ENCODE results near the gene NADK2.
A peak's percentile ranks its signal among the peaks of the same experiment; 100 is the strongest.

NADK2 gene

DNA sequence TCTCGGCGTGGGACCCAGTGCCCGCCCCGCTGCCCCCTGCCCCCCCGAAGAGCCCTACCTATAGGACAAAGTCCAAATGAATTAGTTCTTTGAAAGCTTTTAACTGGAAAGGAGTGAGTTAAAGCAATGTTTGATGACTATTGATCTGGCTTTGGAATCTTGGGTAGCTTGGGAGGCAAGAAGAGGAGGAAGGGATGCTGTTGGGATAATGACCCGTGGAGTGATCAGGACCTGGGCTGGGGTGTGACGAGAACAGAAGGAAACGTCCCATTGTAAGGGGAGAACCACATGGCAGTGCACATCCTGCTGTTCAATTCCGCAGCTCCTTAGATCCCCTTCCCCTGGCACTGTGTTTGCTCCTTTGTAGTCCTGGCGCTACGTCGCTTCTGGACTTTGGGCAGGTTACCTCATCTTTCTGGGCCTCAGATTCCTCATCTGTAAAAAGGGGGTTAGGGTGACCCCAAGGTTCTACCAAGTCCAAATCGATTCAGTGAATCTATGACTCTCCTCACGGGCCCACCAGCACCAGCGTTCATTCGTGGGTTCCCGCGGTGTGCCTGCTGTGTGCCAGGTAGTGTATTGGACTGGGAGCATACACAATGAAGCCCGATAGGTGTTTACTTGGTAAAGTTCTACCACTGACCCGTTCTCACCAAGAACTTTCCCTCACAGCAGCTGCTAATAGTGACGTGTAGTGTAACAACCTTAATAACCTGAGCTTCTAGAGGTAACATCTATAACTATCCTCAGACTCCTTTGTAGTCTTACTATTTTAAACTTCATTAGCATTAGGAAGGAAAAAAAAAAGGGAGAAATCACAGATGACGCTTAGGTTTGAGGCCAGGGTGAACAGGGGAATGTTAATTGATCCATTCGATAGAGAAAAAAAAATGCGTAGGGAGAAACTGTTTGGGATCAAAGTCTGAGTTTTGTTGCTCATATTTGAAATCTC is 1.1 kb upstream of the NADK2 start:
- Histone ChIP-seq H3K27ac (ENCODE audit: low read depth, low read length) (peak overlapping the region; percentile 96), H3K4me1 (ENCODE audit: control insufficient read depth, insufficient read depth, low read length) (peaks cover 16% of the 10 kb centered on the region), H3K36me3 (ENCODE audit: control insufficient read depth, insufficient read depth, low read length) (no peaks in the 10 kb centered on the region), H3K27me3 (ENCODE audit: control insufficient read depth, insufficient read depth, low read length) (no peaks in the 10 kb centered on the region), H3K9ac (ENCODE audit: low read length) (peak overlapping the region; percentile 63), H3K4me3 (ENCODE audit: low read length) (peak overlapping the region; percentile 84)

DNA sequence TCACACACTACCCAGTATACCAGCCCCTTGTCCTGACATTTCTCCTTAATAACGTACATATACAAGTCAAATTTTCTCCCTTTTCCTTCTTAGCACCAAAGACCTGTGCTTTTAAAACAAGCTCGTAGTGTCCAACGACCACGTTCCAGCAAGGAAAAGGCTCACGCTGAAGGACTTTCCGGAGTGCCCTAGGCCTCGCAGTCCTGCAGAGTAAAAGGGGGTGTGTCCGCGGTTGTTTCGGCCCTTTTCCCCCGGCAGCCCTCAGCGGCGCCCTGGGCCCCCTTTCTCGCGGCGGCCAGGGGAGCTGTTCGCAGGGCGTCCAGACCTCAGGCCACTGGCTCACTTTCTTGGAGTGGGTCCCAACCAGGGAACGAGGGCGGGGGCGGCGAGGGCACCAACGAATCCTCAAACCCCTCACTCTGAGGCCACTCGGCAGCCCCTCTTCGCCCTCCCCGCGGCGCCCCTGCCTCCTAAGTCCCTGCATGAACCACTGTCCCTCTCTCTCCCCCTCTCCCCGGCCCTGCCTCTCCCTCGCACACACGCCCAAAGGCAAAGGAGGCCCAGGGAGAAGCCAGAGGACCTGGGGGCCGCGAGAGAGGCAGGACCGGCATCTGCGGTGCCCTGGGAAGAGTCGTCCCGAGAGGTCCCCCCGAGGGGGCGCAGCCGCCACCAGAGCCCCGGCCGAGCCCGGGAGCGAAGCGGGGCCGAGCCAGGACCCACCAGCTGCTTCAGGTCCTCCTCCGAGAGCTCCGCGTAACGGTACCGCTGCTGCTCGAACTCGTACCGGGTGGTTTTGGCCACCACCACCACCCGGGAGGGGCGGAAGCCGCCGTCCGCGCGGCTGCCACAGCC is 720 bp downstream of the NADK2 start:
- H3K4me3 ChIP-seq (ENCODE audit: low read length), result peak overlapping the region; percentile 84
- peaks cover 22% of the 10 kb centered on the region for H3K4me1 ChIP-seq (ENCODE audit: control insufficient read depth, insufficient read depth, low read length)
- peak overlapping the region; percentile 91 for H3K9ac ChIP-seq (ENCODE audit: low read length)
- peak overlapping the region; percentile 96 for H3K27ac ChIP-seq (ENCODE audit: low read depth, low read length)
- H3K36me3 ChIP-seq (ENCODE audit: control insufficient read depth, insufficient read depth, low read length), result no peaks in the 10 kb centered on the region
- H3K27me3 ChIP-seq (ENCODE audit: control insufficient read depth, insufficient read depth, low read length), result no peaks in the 10 kb centered on the region

DNA sequence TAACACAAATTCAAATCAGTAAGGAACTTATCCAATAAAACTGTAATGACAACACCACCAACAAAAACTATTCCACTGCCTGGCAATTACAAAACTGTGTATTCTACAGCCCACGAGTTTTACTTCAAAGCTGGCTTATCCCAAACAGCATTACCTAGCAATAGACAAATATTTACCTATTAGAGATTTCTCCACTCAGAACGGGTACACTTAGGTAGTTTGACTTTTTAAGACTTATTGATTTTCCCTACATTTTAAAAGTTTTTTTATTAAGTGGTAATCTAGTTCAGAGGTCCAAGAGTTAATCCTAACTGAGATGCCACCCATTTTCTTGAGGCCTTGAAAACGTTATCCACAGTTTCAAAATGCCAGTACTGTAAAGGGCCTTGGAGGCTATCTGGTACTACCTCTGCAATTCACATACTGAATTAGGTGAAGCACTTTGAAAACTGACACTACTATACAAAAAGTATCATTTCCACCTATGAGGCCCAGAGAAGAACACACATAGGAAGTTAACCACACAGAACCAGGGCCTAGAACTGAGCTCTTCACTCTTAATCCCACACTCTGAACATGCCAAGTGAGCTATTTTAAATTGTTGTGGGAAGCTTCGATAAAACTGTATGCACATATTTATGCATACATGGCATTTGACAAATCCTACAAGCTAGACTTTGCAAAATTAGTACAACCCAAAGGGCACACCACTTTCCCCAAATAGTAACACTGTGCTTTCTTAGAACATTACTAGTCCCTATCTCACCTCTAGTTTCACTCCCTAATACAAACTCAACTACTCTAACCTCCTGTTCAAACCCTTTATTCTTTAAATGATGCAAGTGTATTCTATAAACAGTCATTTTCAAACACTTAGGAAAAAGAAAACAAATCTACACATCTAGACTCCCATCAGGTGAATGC is 2.1 kb downstream of the NADK2 start:
- Histone ChIP-seq H3K9ac (ENCODE audit: low read length) (no peak overlapping the region), H3K36me3 (ENCODE audit: control insufficient read depth, insufficient read depth, low read length) (no peaks in the 10 kb centered on the region), H3K4me3 (ENCODE audit: low read length) (peak overlapping the region; percentile 84), H3K27me3 (ENCODE audit: control insufficient read depth, insufficient read depth, low read length) (no peaks in the 10 kb centered on the region), H3K27ac (ENCODE audit: low read depth, low read length) (peak overlapping the region; percentile 96), H3K4me1 (ENCODE audit: control insufficient read depth, insufficient read depth, low read length) (peaks cover 22% of the 10 kb centered on the region)

DNA sequence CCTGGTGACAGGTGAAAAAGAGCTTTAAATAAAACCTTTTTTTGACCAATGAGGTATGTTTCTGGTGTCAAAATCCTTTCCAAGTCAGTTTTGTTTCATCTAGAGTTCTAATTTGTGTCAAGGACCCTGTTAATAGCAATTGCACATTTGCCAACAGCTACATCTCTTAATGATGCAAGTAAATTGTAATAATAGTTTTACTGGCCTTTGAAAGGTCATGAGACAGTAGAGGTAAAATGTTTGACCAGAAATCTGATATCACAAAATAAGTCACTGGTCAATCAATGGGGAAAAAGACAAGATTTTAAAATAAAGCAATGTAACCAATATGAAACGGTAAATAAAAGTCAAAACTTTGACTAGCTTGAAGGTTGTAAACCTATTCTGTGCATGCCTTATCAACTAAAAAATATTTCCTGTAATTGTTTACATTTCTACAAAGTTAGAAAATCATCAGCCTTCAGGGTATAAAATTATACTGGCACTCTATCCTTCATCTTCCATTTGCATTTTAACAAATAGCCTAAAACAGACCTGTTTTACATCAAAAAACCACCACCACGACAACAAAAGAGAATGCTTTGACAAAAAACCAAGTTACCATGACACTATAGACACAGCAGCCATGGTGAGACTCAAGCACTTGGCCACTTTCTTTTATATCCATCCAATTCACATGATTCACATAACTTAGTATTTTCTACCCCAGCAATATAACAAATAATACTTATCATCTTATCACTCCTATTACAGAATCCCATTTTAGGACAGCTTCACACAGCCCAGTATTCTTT is 3.0 kb downstream of the NADK2 start:
- Histone ChIP-seq H3K36me3 (ENCODE audit: control insufficient read depth, insufficient read depth, low read length) (no peaks in the 10 kb centered on the region), H3K27ac (ENCODE audit: low read depth, low read length) (peak overlapping the region; percentile 66), H3K4me1 (ENCODE audit: control insufficient read depth, insufficient read depth, low read length) (peaks cover 22% of the 10 kb centered on the region), H3K4me3 (ENCODE audit: low read length) (no peak overlapping the region), H3K27me3 (ENCODE audit: control insufficient read depth, insufficient read depth, low read length) (no peaks in the 10 kb centered on the region), H3K9ac (ENCODE audit: low read length) (no peak overlapping the region)

DNA sequence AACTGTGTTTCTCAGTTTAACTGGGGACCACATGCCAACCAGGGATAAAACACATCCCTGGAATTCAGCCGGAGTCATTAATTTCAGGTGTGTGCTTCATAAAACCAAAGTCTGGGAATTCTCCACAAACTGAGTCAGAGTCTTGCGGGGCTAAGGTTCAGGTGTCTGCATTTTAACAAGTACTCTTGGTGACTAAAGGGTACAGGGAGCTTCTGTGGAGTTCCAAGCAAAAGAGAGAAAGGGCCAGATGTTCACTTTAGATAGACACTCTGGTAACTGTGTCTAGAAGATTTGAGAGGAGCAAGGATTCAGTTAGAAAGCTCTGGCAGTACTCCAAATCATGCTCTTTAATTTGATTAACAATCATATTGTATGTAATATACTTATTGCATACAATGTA is 4.0 kb downstream of the NADK2 start:
- no peaks in the 10 kb centered on the region for H3K27me3 ChIP-seq (ENCODE audit: control insufficient read depth, insufficient read depth, low read length)
- H3K9ac ChIP-seq (ENCODE audit: low read length), result no peak overlapping the region
- peak overlapping the region; percentile 47 for H3K27ac ChIP-seq (ENCODE audit: low read depth, low read length)
- no peak overlapping the region for H3K4me3 ChIP-seq (ENCODE audit: low read length)
- peaks cover 22% of the 10 kb centered on the region for H3K4me1 ChIP-seq (ENCODE audit: control insufficient read depth, insufficient read depth, low read length)
- no peaks in the 10 kb centered on the region for H3K36me3 ChIP-seq (ENCODE audit: control insufficient read depth, insufficient read depth, low read length)

DNA sequence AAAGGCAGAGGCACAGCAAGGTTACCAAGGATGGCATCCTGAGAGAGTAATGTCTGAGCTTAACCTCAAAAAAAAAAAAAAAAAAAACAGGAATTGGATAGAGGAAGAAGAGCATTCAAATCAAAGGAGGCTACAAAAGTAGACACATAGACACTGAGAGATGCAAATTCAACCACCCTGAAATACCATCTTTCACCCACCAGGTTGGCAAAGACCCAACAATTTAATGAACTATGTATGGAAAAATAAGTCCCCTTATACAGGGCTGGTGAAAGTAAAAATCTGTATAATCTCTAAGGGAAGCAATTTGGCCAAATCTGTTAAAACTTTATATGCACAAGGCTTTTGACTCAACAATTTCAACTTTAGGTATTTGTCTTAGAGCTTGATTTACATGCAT is 4.9 kb downstream of the NADK2 start:
- no peak overlapping the region for H3K27ac ChIP-seq (ENCODE audit: low read depth, low read length)
- H3K4me1 ChIP-seq (ENCODE audit: control insufficient read depth, insufficient read depth, low read length), result peaks cover 22% of the 10 kb centered on the region
- no peak overlapping the region for H3K9ac ChIP-seq (ENCODE audit: low read length)
- no peaks in the 10 kb centered on the region for H3K27me3 ChIP-seq (ENCODE audit: control insufficient read depth, insufficient read depth, low read length)
- no peaks in the 10 kb centered on the region for H3K36me3 ChIP-seq (ENCODE audit: control insufficient read depth, insufficient read depth, low read length)
- no peak overlapping the region for H3K4me3 ChIP-seq (ENCODE audit: low read length)

DNA sequence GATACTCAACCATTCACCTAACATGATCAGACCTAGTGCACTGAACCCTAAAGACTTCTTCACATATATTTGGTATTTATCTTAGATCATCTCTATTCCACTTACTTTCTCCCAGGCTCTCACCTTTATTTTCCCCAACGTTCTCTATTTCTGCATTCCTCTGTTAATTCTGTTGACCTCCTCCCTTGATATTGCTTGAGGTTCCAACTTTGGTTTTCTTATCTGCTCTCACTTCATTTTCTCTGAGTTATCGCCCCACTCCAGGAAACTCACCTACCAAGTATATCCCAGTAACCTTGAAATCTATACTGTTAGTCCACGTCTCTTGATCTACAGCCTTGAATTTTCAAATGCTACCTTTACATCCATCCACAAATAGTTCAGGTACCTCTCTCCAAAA is 9.2 kb downstream of the NADK2 start:
- H3K4me3 ChIP-seq (ENCODE audit: low read length), result no peak overlapping the region
- H3K9ac ChIP-seq (ENCODE audit: low read length), result no peak overlapping the region
- H3K27me3 ChIP-seq (ENCODE audit: control insufficient read depth, insufficient read depth, low read length), result no peaks in the 10 kb centered on the region
- H3K36me3 ChIP-seq (ENCODE audit: control insufficient read depth, insufficient read depth, low read length), result no peaks in the 10 kb centered on the region
- H3K4me1 ChIP-seq (ENCODE audit: control insufficient read depth, insufficient read depth, low read length), result peaks cover 3% of the 10 kb centered on the region
- H3K27ac ChIP-seq (ENCODE audit: low read depth, low read length), result no peak overlapping the region

DNA sequence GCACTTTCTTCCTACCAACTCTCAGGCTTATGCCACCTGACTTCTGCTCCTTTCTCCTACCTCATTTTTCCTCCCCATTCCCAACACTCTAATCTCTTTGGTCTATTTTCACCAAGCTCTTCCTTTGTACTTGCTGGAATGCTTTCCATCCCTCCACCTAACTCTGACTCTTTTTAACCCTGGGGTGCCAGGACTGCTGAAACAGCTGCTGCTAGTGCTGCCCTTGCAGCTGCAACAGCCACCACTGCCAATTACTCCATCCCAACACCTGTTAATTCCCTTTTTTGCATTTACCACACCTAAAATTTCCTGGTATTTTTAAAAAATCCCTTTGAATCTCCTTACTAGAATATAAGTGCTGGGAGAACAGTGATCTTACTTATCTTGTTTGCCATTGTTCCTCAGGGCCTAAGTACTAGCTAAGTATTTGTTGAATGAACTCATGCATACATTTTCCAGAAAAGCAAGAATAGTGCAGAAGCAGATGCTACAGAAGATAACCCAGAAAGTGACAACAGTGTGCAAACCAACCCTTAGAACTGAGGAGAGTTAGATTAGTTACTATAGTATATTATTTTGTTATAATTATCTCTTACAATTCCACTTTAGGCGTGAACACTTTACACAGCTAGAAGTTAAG is 11.5 kb downstream of the NADK2 start:
- H3K9ac ChIP-seq (ENCODE audit: low read length), result no peak overlapping the region
- no peaks in the 10 kb centered on the region for H3K36me3 ChIP-seq (ENCODE audit: control insufficient read depth, insufficient read depth, low read length)
- H3K4me3 ChIP-seq (ENCODE audit: low read length), result no peak overlapping the region
- H3K27ac ChIP-seq (ENCODE audit: low read depth, low read length), result no peak overlapping the region
- H3K27me3 ChIP-seq (ENCODE audit: control insufficient read depth, insufficient read depth, low read length), result no peaks in the 10 kb centered on the region
- no peaks in the 10 kb centered on the region for H3K4me1 ChIP-seq (ENCODE audit: control insufficient read depth, insufficient read depth, low read length)

DNA sequence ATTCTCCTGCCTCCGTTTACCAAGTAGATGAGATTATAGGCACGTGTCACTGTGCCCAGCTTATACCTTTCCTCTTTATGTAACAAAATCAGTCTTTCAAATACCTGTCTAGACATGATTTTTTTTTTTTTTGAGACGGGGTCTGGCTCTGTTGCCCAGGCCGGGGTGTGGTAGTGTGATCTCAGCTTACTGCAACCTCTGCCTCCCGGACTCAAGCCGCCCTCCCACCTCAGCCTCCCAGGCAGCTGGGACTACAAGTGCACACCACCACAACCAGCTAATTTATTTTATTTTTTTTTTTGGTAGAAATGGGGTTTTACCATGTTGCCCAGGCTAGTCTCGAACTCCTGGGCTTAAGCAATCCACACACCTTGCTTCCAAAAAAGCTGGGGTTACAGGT is 13.2 kb downstream of the NADK2 start:
- Histone ChIP-seq H3K36me3 (ENCODE audit: control insufficient read depth, insufficient read depth, low read length) (peaks cover 2% of the 10 kb centered on the region), H3K4me3 (ENCODE audit: low read length) (no peak overlapping the region), H3K4me1 (ENCODE audit: control insufficient read depth, insufficient read depth, low read length) (no peaks in the 10 kb centered on the region), H3K9ac (ENCODE audit: low read length) (no peak overlapping the region), H3K27ac (ENCODE audit: low read depth, low read length) (no peak overlapping the region), H3K27me3 (ENCODE audit: control insufficient read depth, insufficient read depth, low read length) (no peaks in the 10 kb centered on the region)

DNA sequence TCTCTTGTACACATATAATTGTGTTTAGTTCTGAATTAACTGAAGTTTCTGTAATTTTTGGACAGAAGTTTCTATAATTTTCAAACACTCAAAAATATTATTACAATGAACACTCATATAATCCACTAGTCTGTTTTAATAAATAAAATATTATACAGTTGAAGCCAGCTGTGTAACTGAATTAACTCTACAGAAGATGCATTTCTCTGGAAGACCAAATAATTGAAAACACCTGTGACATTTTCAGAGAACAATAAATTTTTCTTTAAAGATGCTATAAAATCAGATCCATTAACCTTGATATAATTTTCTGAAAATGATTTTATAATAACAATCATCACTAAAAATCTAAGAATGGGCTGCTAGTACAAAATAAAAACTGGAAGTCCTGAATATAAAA is 14.7 kb downstream of the NADK2 start:
- Histone ChIP-seq H3K4me3 (ENCODE audit: low read length) (no peak overlapping the region), H3K27me3 (ENCODE audit: control insufficient read depth, insufficient read depth, low read length) (no peaks in the 10 kb centered on the region), H3K4me1 (ENCODE audit: control insufficient read depth, insufficient read depth, low read length) (peaks cover 5% of the 10 kb centered on the region), H3K27ac (ENCODE audit: low read depth, low read length) (no peak overlapping the region), H3K9ac (ENCODE audit: low read length) (no peak overlapping the region), H3K36me3 (ENCODE audit: control insufficient read depth, insufficient read depth, low read length) (peaks cover 2% of the 10 kb centered on the region)

DNA sequence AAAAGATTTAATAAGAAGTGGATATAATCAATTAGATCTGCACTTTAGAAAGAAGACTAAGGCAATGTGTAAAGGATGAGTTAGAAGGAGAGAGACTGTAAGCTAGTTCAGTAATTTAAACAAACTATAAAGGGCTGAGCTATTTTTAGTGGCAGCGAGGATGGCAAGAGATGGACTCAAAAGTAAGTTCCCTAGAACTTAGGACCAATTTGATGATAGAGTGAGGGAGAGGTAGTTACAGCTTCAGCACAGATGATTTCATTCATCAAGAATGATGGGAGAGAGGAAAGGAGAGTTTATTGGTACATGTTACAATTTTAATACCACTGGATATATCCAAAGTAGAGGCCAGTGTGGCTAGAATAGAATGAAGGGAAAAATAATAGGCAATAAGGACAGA is 19.1 kb downstream of the NADK2 start:
- H3K36me3 ChIP-seq (ENCODE audit: control insufficient read depth, insufficient read depth, low read length), result peaks cover 5% of the 10 kb centered on the region
- H3K27me3 ChIP-seq (ENCODE audit: control insufficient read depth, insufficient read depth, low read length), result no peaks in the 10 kb centered on the region
- H3K27ac ChIP-seq (ENCODE audit: low read depth, low read length), result no peak overlapping the region
- H3K4me1 ChIP-seq (ENCODE audit: control insufficient read depth, insufficient read depth, low read length), result peaks cover 5% of the 10 kb centered on the region
- H3K4me3 ChIP-seq (ENCODE audit: low read length), result no peak overlapping the region
- no peak overlapping the region for H3K9ac ChIP-seq (ENCODE audit: low read length)
